K562 (cell line): ENCODE results near the gene CCDC138. TPM values are rescaled to one million over a fixed set of nuclear protein-coding genes. Genes with fewer than 3 reads are reported as not detected.
A peak's percentile ranks its signal among the peaks of the same experiment; 100 is the strongest.

ENCODE experiments used
- ATAC-seq: fragments of 200-7000 bp; cut with Tn5 transposase; 3 replicates; pipeline ENCODE4 v1.9.1; 2020; ENCODE audit warnings: moderate library complexity
- BruUV-seq: library from RNA; stranded (reverse); fragments of 400-500 nt; replicated peaks from 2 replicates; lab custom pipeline; 2021; lab: Mats Ljungman, UMichigan
- CTCF ChIA-PET: fragments of 300-600 bp; formaldehyde crosslinking; extraction: SDS; loops from one replicate; lab custom pipeline; 2021; ENCODE audit warnings: low intra/inter-chr PET ratio; lab: Yijun Ruan, JAX
- POLR2A ChIA-PET: fragments of 300-600, 350-650 bp; sonication (Branson Sonifier 250); formaldehyde crosslinking; extraction: SDS; loops from one replicate; lab custom pipeline; 2021; ENCODE audit warnings: antibody characterized with exemption, inconsistent platforms; lab: Yijun Ruan, JAX
- DNase-seq, 4 experiments: peaks; one replicate each; pipeline versions ENCODE4 v3.0.0 to v3.0.0-alpha.2; 2011 to 2018; ENCODE audit warnings: low spot score in 3 of 4, mixed read lengths in 3 of 4; ENCODE audit errors: extremely low read depth in 1 of 4
- FAIRE-seq: peaks from 2 replicates; lab custom pipeline; 2011; peaks lifted over from hg19 to GRCh38; lab: Jason Lieb, UNC
- H2AFZ ChIP-seq: 2 replicates; pipeline ENCODE4 v1.6.0; 2011; ENCODE audit warnings: low read depth, low read length, control low read depth, inconsistent platforms
- H3K27ac ChIP-seq: fragments of 200-600 bp; 3 replicates; pipeline ENCODE4 v1.8.0; 2011; ENCODE audit warnings: low read depth, mild to moderate bottlenecking, control low read depth, inconsistent platforms, low read length, moderate library complexity, mixed read lengths; ENCODE audit errors: extremely low read depth
- H3K27me3 ChIP-seq, 2 experiments: fragments of 300-600 bp in 1 of 2; 2 replicates in 1 of 2; 3 replicates in 1 of 2; pipeline versions ENCODE4 v1.6.0 to v1.8.0; 2011; ENCODE audit warnings: inconsistent platforms in 2 of 2, low read length in 2 of 2, mild to moderate bottlenecking in 1 of 2, mixed read lengths in 1 of 2, moderate library complexity in 1 of 2; ENCODE audit not compliant: control insufficient read depth in 2 of 2, insufficient read depth in 2 of 2
- H3K36me3 ChIP-seq: fragments of 300-600 bp; 3 replicates; pipeline ENCODE4 v1.8.0; 2011; ENCODE audit warnings: mild to moderate bottlenecking, low read length, inconsistent platforms; ENCODE audit not compliant: control insufficient read depth, insufficient read depth
- H3K4me1 ChIP-seq, 2 experiments: fragments of 200-600 bp in 1 of 2; replicated peaks in 1 of 2; 2 replicates in 1 of 2; 3 replicates in 1 of 2; pipeline versions ENCODE4 v1.5.1 to v1.8.0; 2011; ENCODE audit warnings: inconsistent platforms in 2 of 2, low read length in 2 of 2, mild to moderate bottlenecking in 1 of 2, mixed read lengths in 1 of 2, moderate library complexity in 1 of 2; ENCODE audit not compliant: control insufficient read depth in 2 of 2, insufficient read depth in 2 of 2
- H3K4me2 ChIP-seq: 2 replicates; pipeline ENCODE4 v1.6.1; 2011; ENCODE audit warnings: low read length, control low read depth, inconsistent platforms, mixed read lengths; ENCODE audit not compliant: insufficient read depth
- H3K4me3 ChIP-seq: fragments of 200-600 bp; sonication (generic), shearing (Covaris generic); 2 replicates; pipeline ENCODE4 v1.5.1; 2016; ENCODE audit warnings: control low read depth, inconsistent platforms
- H3K79me2 ChIP-seq: fragments of 200-600 bp; 3 replicates; pipeline ENCODE4 v1.8.0; 2011; ENCODE audit warnings: low read length, inconsistent platforms; ENCODE audit not compliant: control insufficient read depth, insufficient read depth
- H3K9ac ChIP-seq, 2 experiments: 2 replicates each; pipeline versions ENCODE4 v1.6.0 to v1.6.1; 2011; ENCODE audit warnings: low read depth in 2 of 2, low read length in 2 of 2, control low read depth in 1 of 2, inconsistent platforms in 1 of 2, mild to moderate bottlenecking in 1 of 2, mixed read lengths in 1 of 2; ENCODE audit not compliant: insufficient read depth in 1 of 2
- H3K9me1 ChIP-seq: one replicate; pipeline ENCODE4 v1.6.0; 2011; ENCODE audit warnings: inconsistent platforms, mild to moderate bottlenecking, low read length, moderate library complexity; ENCODE audit not compliant: control insufficient read depth, insufficient read depth
- H3K9me3 ChIP-seq: replicated peaks from 2 replicates; pipeline ENCODE4 v1.5.1; 2011; ENCODE audit warnings: low read depth, low read length, inconsistent platforms; ENCODE audit not compliant: control insufficient read depth, insufficient read depth
- H4K20me1 ChIP-seq: replicated peaks from 2 replicates; pipeline ENCODE4 v1.6.1; 2011; ENCODE audit warnings: low read length, inconsistent platforms, mixed read lengths; ENCODE audit not compliant: control insufficient read depth, insufficient read depth
- ATF6 ChIP-seq: sonication (generic); formaldehyde crosslinking; IDR thresholded peaks from 2 replicates; pipeline ENCODE4 v1.4.0; 2020; ENCODE audit warnings: mild to moderate bottlenecking, missing genetic modification reagents
- CBX3 ChIP-seq, 2 experiments: IDR thresholded peaks; 1 replicate in 1 of 2; 2 replicates in 1 of 2; pipeline ENCODE4 v1.6.1; 2012; ENCODE audit warnings: inconsistent platforms in 2 of 2, low read length in 2 of 2, borderline replicate concordance in 1 of 2, control low read depth in 1 of 2
- MAFG ChIP-seq: fragments of 450-650 bp; conservative IDR thresholded peaks from 2 replicates; pipeline ENCODE4 v1.6.1; 2016; ENCODE audit warnings: missing genetic modification characterization, missing compliant biosample characterization
- RBM25 ChIP-seq: fragments of 200-400 bp; formaldehyde crosslinking; IDR thresholded peaks from 2 replicates; pipeline ENCODE4 v1.6.1; 2018; ENCODE audit warnings: low read length, low read depth, moderate library complexity; ENCODE audit not compliant: severe bottlenecking
- TCF7 ChIP-seq: sonication (generic); IDR thresholded peaks from 2 replicates; pipeline ENCODE4 v1.6.1; 2016; ENCODE audit warnings: antibody characterized with exemption, borderline replicate concordance
- ZNF217 ChIP-seq: sonication (generic); formaldehyde crosslinking; IDR thresholded peaks from 2 replicates; pipeline ENCODE4 v1.8.0; 2022; ENCODE audit warnings: mild to moderate bottlenecking, missing genetic modification reagents
- ZNF324 ChIP-seq: fragments of 250-450 bp; sonication (Bioruptor Pico); IDR thresholded peaks from 2 replicates; pipeline ENCODE4 v1.4.0; 2020; ENCODE audit warnings: mild to moderate bottlenecking
- ZNF507 ChIP-seq: conservative IDR thresholded peaks from 2 replicates; pipeline ENCODE4 v1.6.1; 2017; ENCODE audit warnings: missing genetic modification characterization, missing compliant biosample characterization
- WGBS: fragments of 100-300 bp; shearing (Covaris generic); methylation state at CpG from one replicate; pipeline ENCODE4 v1.1.6; 2016; ENCODE audit warnings: low coverage, mixed read lengths; ENCODE audit not compliant: insufficient coverage; ENCODE audit errors: missing lambda C conversion rate; 5-methylcytosine and 5-hydroxymethylcytosine counted together
- in situ Hi-C: fragments of 300-500 bp; cut with MboI; formaldehyde crosslinking; loops from 4 replicates; pipeline ENCODE4 v1.15.0; 2018; ENCODE audit warnings: inconsistent platforms, mixed read lengths
- intact Hi-C: fragments of 100-400 bp; cut with micrococcal nuclease; formaldehyde crosslinking; loops from 2 replicates; pipeline ENCODE4 v1.14.2; 2022
- polyA plus RNA-seq, 8 experiments: library from polyadenylated mRNA; depleted of rRNA in 4 of 8; stranded (reverse) in 5 of 8; unstranded in 3 of 8; fragments of >200 nt; fragmentation: Nextera tagmentation in 2 of 8; fragmentation: Illumina TruSeq in 1 of 8; extraction: Ambion mirVana in 2 of 8; extraction: Trizol in 1 of 8; gene quantifications; 2 replicates each; pipeline versions ENCODE4 v1.2.1 to v1.2.3, GENCODE V29; 2011 to 2014; ENCODE audit warnings: inconsistent platforms in 1 of 8, missing spikeins in 1 of 8
- total RNA-seq, 7 experiments: library from RNA; depleted of rRNA in 6 of 7; stranded (reverse); fragments of >200 nt in 6 of 7; fragmentation: Illumina TruSeq in 2 of 7; extraction: Trizol in 2 of 7; gene quantifications; 2 replicates each; pipeline versions ENCODE4 v1.2.1 to v1.2.3, GENCODE V29; 2011 to 2021; ENCODE audit warnings: low replicate concordance in 1 of 7

CCDC138 gene
- total and polyA plus RNA-seq, 9 of the 15 experiments (the other 6 are each of a cell fraction or from before 2014, with no cell fraction given) = 17.5 to 44.6 (median 26.7) TPM

- DNase-seq (no peak), ATAC-seq (no peak), FAIRE-seq (no peak)
- Histone ChIP-seq H4K20me1 (no peaks in the 10 kb centered on the region), H3K4me3 (no peak overlapping the region), H3K27ac (no peak overlapping the region), H3K36me3 (peaks cover 20% of the 10 kb centered on the region; the same call in 2 of the 3 replicates), H3K9ac (no peak overlapping the region), H3K9me1 (no peaks in the 10 kb centered on the region), H3K79me2 (no peaks in the 10 kb centered on the region), H3K9me3 (peaks cover 2% of the 10 kb centered on the region; the same call in 1 of the 2 replicates), H3K4me1 (no peaks in the 10 kb centered on the region; a peak in 1 of 5 replicates), H3K27me3 (no peaks in the 10 kb centered on the region), H2AFZ (no peak overlapping the region), H3K4me2 (no peak overlapping the region)
- in situ Hi-C loops = no loop called here
- WGBS = 93% methylated on average over 7 of the region's 7 CpGs
- no TSS peak for BruUV-seq
- TF ChIP-seq TCF7 (no peak), CBX3 (IDR thresholded peaks at IDR 0.05; ENCODE audit: borderline replicate concordance in 1 of 2, low read length in 2 of 2) (0 out of 3 replicates have a peak, but pooled peaks of 1 of the 2 experiments have one; percentile 68), ZNF217 (CRISPR knock-in tag) (no peak), ZNF324 (CRISPR knock-in tag) (peak; percentile 90), MAFG (no peak)
- intact Hi-C loops = no loop called here
- ChIA-PET POLR2A (no interaction called here), CTCF (no interaction called here)
Measured at GRCh38 chr2:108837198-108837597, 50.6 kb downstream of the CCDC138 start.

GRCh38 chr2:108841506-108841905 lies 54.9 kb downstream of the CCDC138 start:
- Histone ChIP-seq H3K9ac (no peak overlapping the region), H3K9me1 (no peaks in the 10 kb centered on the region), H3K79me2 (no peaks in the 10 kb centered on the region), H3K36me3 (peaks cover 21% of the 10 kb centered on the region; the same call in 2 of the 3 replicates), H3K9me3 (peaks cover 2% of the 10 kb centered on the region; the same call in 1 of the 2 replicates), H2AFZ (no peak overlapping the region), H3K4me1 (no peaks in the 10 kb centered on the region), H3K27me3 (no peaks in the 10 kb centered on the region), H3K27ac (no peak overlapping the region), H3K4me2 (no peak overlapping the region), H3K4me3 (no peak overlapping the region), H4K20me1 (no peaks in the 10 kb centered on the region)
- ChIA-PET POLR2A (no interaction called here), CTCF (no interaction called here)
- TF ChIP-seq ATF6 (CRISPR knock-in tag) (no peak), ZNF507 (tag) (peak; percentile 98), RBM25 (peak; percentile 33)
- in situ Hi-C loops = no loop called here
- BruUV-seq = no TSS peak
- FAIRE-seq (no peak), ATAC-seq (no peak), DNase-seq (no peak)
- intact Hi-C loops = no loop called here
